KOPT-K1 (cell line): ENCODE measurements around the gene GPR176.
A peak's percentile ranks its signal among the peaks of the same experiment; 100 is the strongest.

Source experiments
- H3K27ac ChIP-seq: fragments of 200-600 bp; sonication (generic); 2 replicates; pipeline ENCODE4 v1.5.1; 2016; ENCODE audit warnings: antibody characterized with exemption, mild to moderate bottlenecking, low read depth, low read length; ENCODE audit not compliant: poor library complexity, severe bottlenecking
- H3K36me3 ChIP-seq: fragments of 200-600 bp; sonication (generic); 2 replicates; pipeline ENCODE4 v1.5.1; 2017; ENCODE audit warnings: antibody characterized with exemption, mild to moderate bottlenecking, low read length, moderate library complexity; ENCODE audit not compliant: insufficient read depth
- H3K9me3 ChIP-seq: fragments of 200-600 bp; sonication (generic); 2 replicates; pipeline ENCODE4 v1.5.1; 2017; ENCODE audit warnings: antibody characterized with exemption, low read length, mild to moderate bottlenecking; ENCODE audit not compliant: insufficient read depth, poor library complexity, severe bottlenecking

The GPR176 gene

GRCh38 chr15:39944726-39945125 is 24.7 kb upstream of the GPR176 start:
- Histone ChIP-seq H3K36me3 (peaks cover 77% of the 10 kb centered on the region), H3K9me3 (no peaks in the 10 kb centered on the region), H3K27ac (no peak overlapping the region)

GRCh38 chr15:39942753-39943150 is 22.7 kb upstream of the GPR176 start:
- peaks cover 79% of the 10 kb centered on the region for H3K36me3 ChIP-seq
- no peaks in the 10 kb centered on the region for H3K9me3 ChIP-seq
- no peak overlapping the region for H3K27ac ChIP-seq

- Histone ChIP-seq H3K27ac (no peak overlapping the region), H3K9me3 (no peaks in the 10 kb centered on the region), H3K36me3 (peaks cover 79% of the 10 kb centered on the region)
Measured at GRCh38 chr15:39942101-39942752, 22.2 kb upstream of the GPR176 start.

- Histone ChIP-seq H3K9me3 (no peaks in the 10 kb centered on the region), H3K27ac (no peak overlapping the region), H3K36me3 (peaks cover 58% of the 10 kb centered on the region)
Measured at GRCh38 chr15:39939487-39940452, 19.7 kb upstream of the GPR176 start.

- H3K27ac ChIP-seq: no peak overlapping the region
- H3K9me3 ChIP-seq: no peaks in the 10 kb centered on the region
- H3K36me3 ChIP-seq: peaks cover 38% of the 10 kb centered on the region
Measured at GRCh38 chr15:39937696-39938095, 17.6 kb upstream of the GPR176 start.

GRCh38 chr15:39936681-39937080 is 16.6 kb upstream of the GPR176 start:
- H3K9me3 ChIP-seq: no peaks in the 10 kb centered on the region
- no peak overlapping the region for H3K27ac ChIP-seq
- peaks cover 28% of the 10 kb centered on the region for H3K36me3 ChIP-seq

- Histone ChIP-seq H3K36me3 (peaks cover 23% of the 10 kb centered on the region), H3K9me3 (no peaks in the 10 kb centered on the region), H3K27ac (no peak overlapping the region)
Measured at GRCh38 chr15:39936187-39936586, 16.1 kb upstream of the GPR176 start.

- H3K36me3 ChIP-seq: peaks cover 14% of the 10 kb centered on the region
- no peaks in the 10 kb centered on the region for H3K9me3 ChIP-seq
- H3K27ac ChIP-seq: no peak overlapping the region
Measured at GRCh38 chr15:39935241-39935640, 15.2 kb upstream of the GPR176 start.

GRCh38 chr15:39934397-39935071 is 14.5 kb upstream of the GPR176 start:
- H3K36me3 ChIP-seq: peaks cover 7% of the 10 kb centered on the region
- peak overlapping the region; percentile 81 for H3K27ac ChIP-seq
- H3K9me3 ChIP-seq: no peaks in the 10 kb centered on the region

- no peaks in the 10 kb centered on the region for H3K9me3 ChIP-seq
- no peaks in the 10 kb centered on the region for H3K36me3 ChIP-seq
- H3K27ac ChIP-seq: no peak overlapping the region
Measured at GRCh38 chr15:39931615-39932014, 11.5 kb upstream of the GPR176 start.

GRCh38 chr15:39926526-39926925 is 6.5 kb upstream of the GPR176 start:
- H3K36me3 ChIP-seq: no peaks in the 10 kb centered on the region
- H3K9me3 ChIP-seq: no peaks in the 10 kb centered on the region
- no peak overlapping the region for H3K27ac ChIP-seq

- Histone ChIP-seq H3K9me3 (no peaks in the 10 kb centered on the region), H3K27ac (no peak overlapping the region), H3K36me3 (no peaks in the 10 kb centered on the region)
Measured at GRCh38 chr15:39925112-39925842, 5.2 kb upstream of the GPR176 start.

GRCh38 chr15:39924437-39924836 is 4.4 kb upstream of the GPR176 start:
- Histone ChIP-seq H3K27ac (no peak overlapping the region), H3K9me3 (no peaks in the 10 kb centered on the region), H3K36me3 (no peaks in the 10 kb centered on the region)

- H3K9me3 ChIP-seq: no peaks in the 10 kb centered on the region
- H3K36me3 ChIP-seq: no peaks in the 10 kb centered on the region
- H3K27ac ChIP-seq: no peak overlapping the region
Measured at GRCh38 chr15:39922462-39923092, 2.5 kb upstream of the GPR176 start.
